NCI-H510A treated with DMSO at 0.1 percent for 48 hours (cell line): ENCODE data around the gene PXN.
"Not testable (repeated sequence)": the region's sequence is repeated elsewhere in the genome, so short reads cannot be mapped to it uniquely, and the experiment has no call there.

Source experiments
- DNase-seq: peaks from one replicate; lab custom pipeline; 2025; lab: John Stamatoyannopoulos, UW

Gene PXN

GRCh38 chr12:120241561-120242274 is 23.8 kb downstream of the PXN start:
- DNase-seq, result no peak

GRCh38 chr12:120240495-120240833 is 25.1 kb downstream of the PXN start:
- no peak for DNase-seq

GRCh38 chr12:120239776-120240494 is 25.6 kb downstream of the PXN start:
- DNase-seq, result no peak

- DNase-seq, result no peak
Observed at GRCh38 chr12:120238839-120239445, 26.6 kb downstream of the PXN start.

GRCh38 chr12:120238217-120238616 is 27.3 kb downstream of the PXN start:
- no peak for DNase-seq

GRCh38 chr12:120237360-120238171 is 28.0 kb downstream of the PXN start:
- DNase-seq, result no peak

GRCh38 chr12:120236809-120237208 is 28.7 kb downstream of the PXN start:
- not testable (repeated sequence) for DNase-seq

- DNase-seq, result no peak
Observed at GRCh38 chr12:120235369-120236323, 29.9 kb downstream of the PXN start.

- peak; percentile 60 for DNase-seq
Observed at GRCh38 chr12:120234643-120235368, 30.7 kb downstream of the PXN start.

GRCh38 chr12:120231316-120232011 is 34.1 kb downstream of the PXN start:
- peak; percentile 78 for DNase-seq

GRCh38 chr12:120230974-120231315 is 34.6 kb downstream of the PXN start:
- DNase-seq, result no peak

GRCh38 chr12:120230326-120230973 is 35.1 kb downstream of the PXN start:
- peak; percentile 43 for DNase-seq

GRCh38 chr12:120229487-120230325 is 35.8 kb downstream of the PXN start:
- DNase-seq, result peak; percentile 73

GRCh38 chr12:120229071-120229486 is 36.5 kb downstream of the PXN start:
- DNase-seq, result peak; percentile 73

GRCh38 chr12:120228291-120229070 is 37.0 kb downstream of the PXN start:
- DNase-seq, result peak; percentile 90

GRCh38 chr12:120228041-120228290 is 37.6 kb downstream of the PXN start:
- peak; percentile 53 for DNase-seq

- DNase-seq, result peak; percentile 53
Observed at GRCh38 chr12:120227233-120228040, 38.1 kb downstream of the PXN start.
